Right atrium auricular region (tissue), 2 donors: ENCODE measurements around the gene HMGB2. TPM values are rescaled to one million over a fixed set of nuclear protein-coding genes. Genes with fewer than 3 reads are reported as not detected.

Source experiments
- DNase-seq: peaks from one replicate; pipeline ENCODE4 v3.0.0-alpha.2; 2019; ENCODE audit warnings: low spot score
- H3K27ac ChIP-seq, 2 donors: fragments of 200-600 bp; sonication (generic); 1 replicate in 1 of 2; 2 replicates in 1 of 2; pipeline ENCODE4 v1.5.1; 2016 to 2019
- H3K27me3 ChIP-seq, 2 donors: fragments of 200-600 bp; sonication (generic); one replicate each; pipeline versions ENCODE4 v1.5.1 to v1.6.0; 2017 to 2019
- H3K36me3 ChIP-seq: fragments of 200-600 bp; sonication (generic); one replicate; pipeline ENCODE4 v1.5.1; 2016
- H3K4me1 ChIP-seq, 2 donors: fragments of 200-600 bp; sonication (generic); one replicate each; pipeline versions ENCODE4 v1.5.1 to v1.6.0; 2017 to 2019
- H3K4me3 ChIP-seq, 2 donors: fragments of 200-600 bp; sonication (generic); 1 replicate in 1 of 2; 2 replicates in 1 of 2; pipeline ENCODE4 v1.5.1; 2017 to 2019; ENCODE audit warnings: mild to moderate bottlenecking in 1 of 2, moderate library complexity in 1 of 2
- H3K9me3 ChIP-seq, 2 donors: fragments of 200-600 bp; sonication (generic); one replicate each; pipeline ENCODE4 v1.5.1; 2019
- CTCF ChIP-seq, 2 donors: fragments of 200-600 bp; sonication (generic); IDR thresholded peaks; one replicate each; pipeline ENCODE4 v1.5.1; 2019; ENCODE audit warnings: antibody characterized with exemption in 2 of 2
- total RNA-seq, 2 donors: library from RNA; depleted of rRNA; stranded (reverse); fragments of >200 nt; gene quantifications; one replicate each; pipeline ENCODE4 v1.1.0, GENCODE V29; 2016

HMGB2 gene
- total RNA-seq, 2 donors from 2014 or later, result 34.4 to 41.7 TPM

DNA sequence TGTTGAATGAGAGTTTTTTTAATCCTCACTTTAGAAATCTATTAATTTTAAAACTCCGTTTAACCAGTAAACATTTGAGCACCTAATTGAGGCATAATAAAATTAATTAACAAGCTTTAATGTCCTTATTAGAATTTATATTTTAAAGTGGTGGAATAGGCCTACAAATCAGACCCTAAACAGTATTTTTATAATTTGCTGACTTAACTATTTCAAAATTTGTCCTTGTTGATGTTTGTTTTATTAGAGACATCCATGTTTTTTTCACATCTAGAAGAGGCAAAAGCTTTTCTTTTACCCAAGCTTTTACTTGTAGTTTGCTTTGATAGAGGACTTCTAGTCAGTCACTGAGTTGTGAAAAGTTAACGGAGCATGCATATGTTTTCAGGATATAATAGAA is 40.4 kb upstream of the HMGB2 start:
- H3K36me3 ChIP-seq, result no peaks in the 10 kb centered on the region
- TF ChIP-seq CTCF (IDR thresholded peaks at IDR 0.05), result no peak
- DNase-seq, result no peak
- no peaks in the 10 kb centered on the region for H3K27me3 ChIP-seq
- peak overlapping the region in 1 of 2 donors; percentile 1 for H3K27ac ChIP-seq
- peaks cover 0 to 25% of the 10 kb centered on the region in 2 donors for H3K4me1 ChIP-seq
- no peak overlapping the region for H3K4me3 ChIP-seq
- no peaks in the 10 kb centered on the region for H3K9me3 ChIP-seq

DNA sequence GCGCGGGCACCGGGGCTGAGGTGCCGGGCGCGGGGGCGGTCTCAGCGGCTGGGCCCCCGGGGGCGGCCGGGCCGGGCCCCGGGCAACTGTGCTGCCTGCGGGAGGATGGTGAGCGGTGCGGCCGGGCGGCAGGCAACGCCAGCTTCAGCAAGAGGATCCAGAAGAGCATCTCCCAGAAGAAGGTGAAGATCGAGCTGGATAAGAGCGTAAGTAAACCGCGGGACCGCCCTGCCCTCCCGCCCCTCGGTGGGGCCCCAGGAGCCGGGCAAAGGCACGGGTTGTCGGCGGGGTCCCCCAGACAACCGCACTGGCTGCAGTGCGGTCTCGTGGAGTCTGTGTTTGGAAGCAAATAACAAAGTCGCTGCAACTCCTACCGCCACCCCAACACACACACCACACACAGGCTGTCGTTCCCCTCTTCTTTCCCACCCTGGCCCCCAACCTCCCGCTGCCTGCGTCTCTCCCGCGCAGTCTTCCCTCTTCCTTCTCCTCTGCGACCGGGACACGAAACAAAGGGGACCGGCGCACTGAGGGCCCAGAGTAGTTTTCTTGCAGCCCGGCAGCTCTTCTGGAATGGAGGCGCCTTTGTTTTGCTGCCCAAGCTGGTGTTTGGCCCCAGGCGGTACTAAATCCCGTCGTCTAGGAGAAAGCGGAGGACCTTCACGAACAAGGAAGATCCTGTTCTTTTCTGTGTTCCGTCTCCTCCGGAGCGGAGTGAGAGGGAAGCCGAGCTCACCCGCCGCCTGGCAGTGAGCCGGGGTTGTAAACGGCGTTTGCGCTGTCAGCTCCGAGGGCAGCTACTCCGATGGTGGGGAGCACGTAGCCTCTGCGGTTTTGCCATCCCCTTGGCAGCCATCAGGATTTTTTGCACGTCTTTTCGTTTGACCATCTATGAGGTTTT is 37.4 kb upstream of the HMGB2 start:
- no peaks in the 10 kb centered on the region for H3K27me3 ChIP-seq
- no peaks in the 10 kb centered on the region for H3K9me3 ChIP-seq
- TF ChIP-seq CTCF (IDR thresholded peaks at IDR 0.05), result no peak
- no peaks in the 10 kb centered on the region for H3K36me3 ChIP-seq
- H3K4me1 ChIP-seq, result peaks cover 0 to 39% of the 10 kb centered on the region in 2 donors
- peak overlapping the region; percentile 98 to 99 for H3K27ac ChIP-seq
- peak overlapping the region; percentile 78 to 91 for H3K4me3 ChIP-seq
- peak; percentile 69 for DNase-seq

- Histone ChIP-seq H3K27me3 (no peaks in the 10 kb centered on the region), H3K4me3 (peak within 1 kb of the TSS; percentile 78 to 91), H3K4me1 (peaks cover 0 to 36% of the 10 kb centered on the region in 2 donors), H3K9me3 (no peaks in the 10 kb centered on the region), H3K27ac (peak within 1 kb of the TSS; percentile 98 to 99), H3K36me3 (no peaks in the 10 kb centered on the region)
- peak; percentile 99 for DNase-seq
- no peak for TF ChIP-seq CTCF (IDR thresholded peaks at IDR 0.05)
Measured at GRCh38 chr4:173370477-173371291, 36.5 kb upstream of the HMGB2 start, which contains the start of gene SAP30. Gene SAP30, plus strand, starts transcription at chr4:173370954. Its CDS starts 229 bp downstream, at chr4:173371183.

- no peaks in the 10 kb centered on the region for H3K27me3 ChIP-seq
- H3K4me3 ChIP-seq, result peak overlapping the region; percentile 78 to 91
- peaks cover 0 to 32% of the 10 kb centered on the region in 2 donors for H3K4me1 ChIP-seq
- TF ChIP-seq CTCF (IDR thresholded peaks at IDR 0.05), result no peak
- peak; percentile 85 for DNase-seq
- peak overlapping the region; percentile 98 to 99 for H3K27ac ChIP-seq
- no peaks in the 10 kb centered on the region for H3K9me3 ChIP-seq
- no peaks in the 10 kb centered on the region for H3K36me3 ChIP-seq
Measured at GRCh38 chr4:173370130-173370476, 35.9 kb upstream of the HMGB2 start.

DNA sequence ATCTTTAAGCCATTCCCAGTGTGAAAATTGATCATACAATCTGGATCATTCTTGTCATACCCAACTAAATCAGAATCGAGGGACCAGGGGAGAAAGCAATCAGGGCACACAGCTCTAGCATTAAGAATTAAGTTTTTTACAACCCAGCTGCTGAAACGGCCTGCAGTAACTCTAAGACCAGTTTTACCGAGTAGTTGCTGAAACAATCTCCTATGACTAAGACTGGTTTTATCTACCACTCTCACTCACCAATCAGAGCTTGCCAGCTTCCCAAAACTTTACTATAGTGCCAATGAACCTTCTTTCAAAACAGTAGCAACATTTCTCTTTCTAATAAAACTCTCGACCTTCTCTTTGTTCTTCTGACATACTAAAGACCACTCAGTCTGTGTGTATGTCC is 33.8 kb upstream of the HMGB2 start:
- Histone ChIP-seq H3K27ac (peak overlapping the region; percentile 9 to 51), H3K36me3 (no peaks in the 10 kb centered on the region), H3K9me3 (no peaks in the 10 kb centered on the region), H3K4me3 (no peak overlapping the region), H3K27me3 (no peaks in the 10 kb centered on the region), H3K4me1 (peaks cover 0 to 17% of the 10 kb centered on the region in 2 donors)
- DNase-seq, result no peak
- TF ChIP-seq CTCF (IDR thresholded peaks at IDR 0.05), result no peak
